ENCODE data around the gene MAD1L1. TPM values are rescaled to one million over a fixed set of nuclear protein-coding genes. Genes with fewer than 3 reads are reported as not detected.

MAD1L1 gene
- total and polyA plus RNA-seq, 2 of the 8 experiments (the other 6 are each of a cell fraction or from before 2014, with no cell fraction given), result 40.4 to 44.6 TPM

GRCh38 chr7:1897076-1897860 is 335.5 kb downstream of the MAD1L1 start:
- peak overlapping the region; percentile 83 for H4K8ac ChIP-seq (ENCODE audit: extremely low read depth, insufficient read depth, low read length)
- H3K9ac ChIP-seq (replicated peaks in 1 of 4; ENCODE audit: extremely low read depth in 1 of 4, low read depth in 3 of 4, low read length in 3 of 4), result no peak overlapping the region
- POLR2A ChIA-PET (ENCODE audit: partially characterized antibody), result no interaction called here
- no peaks in the 10 kb centered on the region for H3K23me2 ChIP-seq (ENCODE audit: low read depth, low read length)
- H3K79me1 ChIP-seq (ENCODE audit: low read depth, low read length), result no peaks in the 10 kb centered on the region; the same call in 1 of the 2 replicates
- no peak overlapping the region for H3K4me3 ChIP-seq (ENCODE audit: extremely low read depth in 1 of 4, insufficient read depth in 2 of 4, low read depth in 3 of 4, low read length in 4 of 4)
- no peaks in the 10 kb centered on the region for H3K79me2 ChIP-seq (ENCODE audit: control insufficient read depth in 1 of 2, insufficient read depth in 2 of 2, low read length in 2 of 2)
- no peak overlapping the region for H2AK5ac ChIP-seq (ENCODE audit: low read depth, low read length)
- H3K27me3 ChIP-seq (replicated peaks in 1 of 4; ENCODE audit: control insufficient read depth in 3 of 4, extremely low read depth in 1 of 4, insufficient read depth in 3 of 4, low read length in 3 of 4), result no peaks in the 10 kb centered on the region
- H4K20me1 ChIP-seq (replicated peaks in 1 of 2; ENCODE audit: control insufficient read depth in 1 of 2, insufficient read depth in 2 of 2, low read length in 2 of 2), result peaks cover 0 to 3% of the 10 kb centered on the region in 2 experiments
- peak overlapping the region; percentile 46 for H4K5ac ChIP-seq (ENCODE audit: insufficient read length, low read depth, low read length)
- no peak overlapping the region for H2BK20ac ChIP-seq (ENCODE audit: low read length)
- no peak overlapping the region for H2AFZ ChIP-seq (ENCODE audit: low read length)
- no peak overlapping the region for H2BK120ac ChIP-seq (replicated peaks; ENCODE audit: low read depth, low read length)
- H3K9me3 ChIP-seq (ENCODE audit: insufficient read depth in 2 of 2, low read depth in 1 of 2, low read length in 1 of 2), result no peaks in the 10 kb centered on the region
- no peak overlapping the region for H3K14ac ChIP-seq (ENCODE audit: insufficient read length)
- no peak for FAIRE-seq
- H3K36me3 ChIP-seq (ENCODE audit: control insufficient read depth in 2 of 4, insufficient read depth in 4 of 4, low read length in 3 of 4), result no peaks in the 10 kb centered on the region
- H3K56ac ChIP-seq (replicated peaks; ENCODE audit: insufficient read length, low read depth, low read length), result no peak overlapping the region
- no peak overlapping the region for H3K23ac ChIP-seq (ENCODE audit: insufficient read length)
- H3K18ac ChIP-seq (ENCODE audit: extremely low read depth, low read length), result no peak overlapping the region
- H3K27ac ChIP-seq (ENCODE audit: low read depth, low read length), result no peak overlapping the region
- no peak overlapping the region for H3K4me2 ChIP-seq (ENCODE audit: insufficient read depth in 1 of 2, low read depth in 2 of 2, low read length in 2 of 2)
- CTCF ChIA-PET (ENCODE audit: partially characterized antibody), result interaction anchor here (1.0 to 6.1 kb wide), 2 partner anchors 9 to 13 kb away, joined by 3 to 49 read pairs; no protein-coding TSS in a partner anchor
- peak overlapping the region; percentile 27; the same call in 1 of the 2 replicates for H2BK12ac ChIP-seq (ENCODE audit: low read depth, low read length)
- no peak for DNase-seq (ENCODE audit: low read depth in 1 of 2, low spot score in 2 of 2)
- H3K4ac ChIP-seq (replicated peaks; ENCODE audit: insufficient read length, low read depth, low read length), result no peak overlapping the region
- TF ChIP-seq RNF2 (IDR thresholded peaks at IDR 0.05; ENCODE audit: borderline replicate concordance, low read depth, low read length, missing control alignments, poor library complexity, severe bottlenecking), result no peak
- TF ChIP-seq RAD21 (IDR thresholded peaks at IDR 0.05 in 1 of 2, conservative IDR thresholded peaks at IDR 0.05 in 1 of 2; ENCODE audit: low read depth in 2 of 2, low read length in 2 of 2), result no peak
- TF ChIP-seq SIN3A (conservative IDR thresholded peaks at IDR 0.05 in 1 of 2, IDR thresholded peaks at IDR 0.05 in 1 of 2; ENCODE audit: low read depth in 1 of 2, low read length in 2 of 2), result no peak
- TF ChIP-seq TCF12 (IDR thresholded peaks at IDR 0.05; ENCODE audit: low read depth, low read length), result no peak
- 91% methylated on average over 37 of the region's 41 CpGs; no CpG with 5 or more reads in 1 of the 2 experiments for WGBS, 2 experiments (ENCODE audit: extremely low coverage in 1 of 2, insufficient coverage in 1 of 2, insufficient read length in 1 of 2, insufficient replicate concordance in 2 of 2, low coverage in 1 of 2, low lambda C conversion rate in 2 of 2, missing lambda C conversion rate in 1 of 2)
- H4K91ac ChIP-seq (replicated peaks; ENCODE audit: insufficient read length, low read length), result no peak overlapping the region
- H3K4me1 ChIP-seq (replicated peaks in 1 of 4; ENCODE audit: control insufficient read depth in 3 of 4, insufficient read depth in 4 of 4, low read length in 3 of 4), result 0 out of 7 replicates have a peak, but pooled peaks cover 0 to 2% (median 0%) of the 10 kb centered on the region in 4 experiments
- no peak overlapping the region for H2BK15ac ChIP-seq (ENCODE audit: low read length)
- no peak overlapping the region for H2BK5ac ChIP-seq (ENCODE audit: low read depth, low read length)
